Stimulated activated CD4-positive, alpha-beta T cell treated with anti-CD3 and anti-CD28 coated beads, Interleukin-4, amount 100 ng/mL, for 1 hour (primary cell): ENCODE measurements around the gene MYRFL.
"Not testable (repeated sequence)": the region's sequence is repeated elsewhere in the genome, so short reads cannot be mapped to it uniquely, and the experiment has no call there.

ENCODE experiments used
- DNase-seq: peaks from one replicate; pipeline ENCODE4 v3.0.0-alpha.2; 2020

Gene MYRFL

DNA sequence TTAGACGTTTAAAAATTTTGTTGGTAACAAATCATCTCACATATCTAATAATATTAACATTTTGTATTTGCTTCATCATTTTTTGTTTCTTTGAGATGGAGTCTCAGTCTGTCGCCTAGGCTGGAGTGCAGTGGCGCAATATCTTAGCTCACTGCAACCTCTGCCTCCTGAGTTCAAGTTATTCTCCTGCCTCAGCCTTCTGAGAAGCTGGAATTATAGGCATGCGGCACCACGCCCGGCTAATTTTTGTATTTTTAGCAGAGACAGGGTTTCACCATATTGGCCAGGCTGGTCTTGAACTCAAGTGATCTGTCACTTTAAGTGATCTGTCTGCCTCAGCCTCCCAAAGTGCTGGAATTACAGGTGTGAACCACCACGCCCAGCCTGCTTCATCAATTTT lies 169.1 kb downstream of the MYRFL start:
- DNase-seq = not testable (repeated sequence)

DNA sequence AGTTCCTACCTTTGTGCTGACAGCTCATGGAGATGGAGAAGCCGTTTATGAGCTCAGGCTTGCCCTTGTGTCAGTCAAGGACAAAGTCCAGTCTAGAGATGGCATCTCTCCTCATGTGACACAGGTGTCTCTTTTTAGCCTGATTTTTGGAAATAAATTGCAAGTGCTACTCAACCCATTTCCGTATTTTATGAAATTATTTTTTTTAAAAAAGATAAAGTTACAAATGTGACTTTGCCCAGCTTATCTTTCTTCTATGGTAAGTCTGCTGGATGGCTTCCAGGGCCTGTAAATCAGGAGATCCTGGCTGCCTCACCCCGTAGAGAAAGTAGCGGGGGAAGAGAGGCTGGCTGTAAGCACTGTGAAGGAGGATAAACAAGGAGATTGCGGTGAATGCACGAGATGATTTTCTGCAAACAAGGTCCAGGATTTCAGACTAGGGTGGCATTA lies 169.7 kb downstream of the MYRFL start:
- DNase-seq = no peak

DNA sequence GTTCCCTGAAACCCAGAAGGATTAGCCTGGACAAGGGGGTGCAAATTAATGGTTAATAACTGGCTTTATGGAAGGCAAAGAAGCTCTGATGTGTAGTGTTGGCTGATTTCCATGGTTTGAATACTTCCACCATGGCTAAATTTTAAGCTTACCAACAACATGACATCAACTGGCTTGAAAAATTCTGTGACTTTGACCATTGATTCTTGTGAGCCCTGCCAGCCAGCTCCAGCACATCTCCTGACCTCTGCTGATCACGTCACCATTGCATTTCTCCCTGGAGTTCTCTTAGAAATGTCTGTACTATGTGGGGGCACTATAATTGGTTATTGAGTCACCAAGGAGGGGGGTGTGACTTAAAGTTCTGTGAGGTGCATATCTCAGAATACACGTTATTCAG lies 171.2 kb downstream of the MYRFL start:
- no peak for DNase-seq

DNA sequence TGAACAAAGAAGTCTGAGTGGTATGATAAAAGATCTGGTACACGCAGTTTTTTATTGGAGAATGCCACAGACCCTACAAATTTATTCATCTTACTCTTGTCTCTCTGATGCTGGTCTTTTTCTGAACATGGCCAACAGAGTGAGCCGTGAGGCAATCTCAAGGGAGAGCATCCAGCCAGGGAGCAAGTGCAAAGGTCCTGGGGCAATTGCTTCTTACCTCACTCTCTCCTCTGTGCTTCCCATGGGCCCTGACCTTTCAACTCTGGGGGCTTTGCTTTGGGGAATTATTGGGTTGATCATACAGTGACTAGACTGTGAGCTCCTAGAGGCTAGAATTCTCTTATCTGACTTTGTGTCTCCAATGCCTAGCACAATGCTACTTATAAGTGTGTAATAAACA lies 171.7 kb downstream of the MYRFL start:
- DNase-seq = no peak

DNA sequence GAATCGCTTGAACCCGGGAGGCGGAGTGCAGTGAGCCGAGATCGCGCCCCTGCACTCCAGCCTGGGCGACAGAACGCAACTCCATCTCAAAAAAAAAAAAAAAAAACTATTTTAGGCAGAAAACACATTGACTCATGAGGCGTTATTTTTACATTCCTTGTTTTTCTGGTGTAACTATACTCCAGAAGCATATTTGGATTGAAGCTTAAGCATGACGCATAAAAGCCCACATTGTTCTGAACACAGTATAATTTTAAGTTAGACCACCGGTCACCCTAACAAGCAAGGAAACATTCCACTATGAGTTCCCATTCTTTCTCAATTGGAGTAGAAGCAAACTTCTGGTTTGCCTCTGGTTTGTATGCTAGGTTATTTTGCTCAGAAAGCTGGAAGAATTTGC lies 173.0 kb downstream of the MYRFL start:
- no peak for DNase-seq

DNA sequence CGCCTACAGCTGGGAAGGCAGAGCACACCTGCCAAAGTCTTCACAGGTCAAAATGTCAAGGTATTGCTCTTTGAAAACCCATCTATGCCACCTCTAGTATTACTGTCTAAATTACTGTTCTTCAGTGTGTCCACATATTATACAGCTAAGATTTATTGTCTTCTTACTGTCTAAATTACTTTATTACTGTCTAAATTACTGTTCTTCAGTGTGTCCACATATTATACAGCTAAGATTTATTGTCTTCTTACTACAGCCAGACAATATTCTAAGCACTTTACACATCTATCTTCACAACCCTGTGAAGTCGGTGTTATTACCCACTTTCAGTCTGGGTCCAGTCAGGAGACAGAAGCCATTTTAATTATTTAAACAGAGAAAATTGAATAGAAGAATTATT lies 173.9 kb downstream of the MYRFL start:
- no peak for DNase-seq

DNA sequence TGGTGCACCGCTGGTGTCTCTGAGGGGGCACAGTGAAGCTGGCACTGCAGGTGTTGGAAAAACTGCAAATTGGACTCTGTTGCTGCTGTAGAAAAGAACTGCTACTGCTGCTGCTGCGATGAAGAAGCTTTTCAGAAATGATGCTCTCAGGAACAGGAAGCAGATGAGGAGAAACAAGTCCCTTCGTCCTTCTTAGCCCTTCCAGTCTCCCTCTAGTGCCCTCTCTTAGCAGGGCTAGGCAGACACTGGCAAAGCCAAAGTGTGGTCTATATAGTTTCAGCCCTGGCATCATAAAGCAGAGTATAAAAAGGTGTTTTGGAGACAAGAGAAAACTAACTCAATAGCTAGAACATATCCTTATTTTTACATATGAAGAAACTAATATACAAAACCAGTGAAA lies 174.5 kb downstream of the MYRFL start:
- no peak for DNase-seq

DNA sequence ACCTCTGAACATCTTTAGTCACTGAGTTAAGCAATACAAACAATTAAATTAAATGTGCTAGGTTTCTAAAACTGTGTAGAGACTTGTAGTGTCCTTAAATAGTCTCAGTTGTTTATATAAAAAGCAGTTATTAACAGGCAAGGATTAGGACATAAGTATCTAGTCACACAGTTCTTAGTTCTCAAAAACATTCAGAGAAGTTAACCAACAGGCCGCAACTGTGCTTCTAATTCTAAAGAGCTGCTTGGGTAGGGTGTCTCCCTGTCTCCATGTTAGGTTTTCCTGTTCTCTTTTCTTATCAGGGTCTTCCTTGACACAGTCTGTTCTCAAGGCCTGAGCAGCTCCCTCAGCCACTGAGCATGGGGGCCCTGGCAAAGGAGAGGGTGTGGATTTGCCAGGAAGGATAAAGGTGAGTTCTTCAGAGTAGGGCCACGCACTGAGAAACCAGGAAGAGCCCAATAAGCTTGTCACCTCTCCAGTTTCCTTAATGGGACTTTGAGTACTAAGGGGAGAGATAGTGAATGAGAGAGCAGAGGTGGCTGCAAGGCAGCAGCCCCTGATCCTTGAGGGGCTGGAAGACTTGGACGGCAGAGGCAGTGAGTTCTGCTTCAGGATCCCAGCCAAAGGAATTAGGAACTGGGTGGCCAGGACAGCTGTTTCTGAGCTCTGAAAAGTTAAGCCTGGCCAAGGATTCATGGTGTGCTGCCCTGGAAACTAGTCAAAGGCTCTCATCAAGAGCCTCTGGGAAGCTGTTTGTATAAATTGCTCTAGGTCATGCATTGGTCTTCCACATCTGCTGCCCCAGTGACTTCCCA lies 177.3 kb downstream of the MYRFL start:
- no peak for DNase-seq

DNA sequence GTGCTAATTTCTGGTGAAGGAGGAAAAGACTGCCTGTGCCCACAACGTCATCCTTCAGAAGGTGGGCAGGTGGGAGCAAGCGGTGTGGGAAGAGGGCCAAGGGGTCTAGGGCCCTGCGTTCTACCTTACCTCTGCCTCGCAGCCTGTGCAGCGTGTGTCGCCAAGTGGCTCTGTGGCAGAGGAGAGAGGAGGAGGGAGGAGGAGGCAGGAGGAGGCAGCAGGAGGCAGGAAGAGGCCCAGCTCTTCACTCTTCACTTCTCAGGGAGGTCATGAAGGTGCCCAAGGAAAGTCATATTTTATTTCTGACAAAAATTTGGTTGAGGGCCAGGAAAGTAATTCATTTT lies 177.9 kb downstream of the MYRFL start:
- no peak for DNase-seq

DNA sequence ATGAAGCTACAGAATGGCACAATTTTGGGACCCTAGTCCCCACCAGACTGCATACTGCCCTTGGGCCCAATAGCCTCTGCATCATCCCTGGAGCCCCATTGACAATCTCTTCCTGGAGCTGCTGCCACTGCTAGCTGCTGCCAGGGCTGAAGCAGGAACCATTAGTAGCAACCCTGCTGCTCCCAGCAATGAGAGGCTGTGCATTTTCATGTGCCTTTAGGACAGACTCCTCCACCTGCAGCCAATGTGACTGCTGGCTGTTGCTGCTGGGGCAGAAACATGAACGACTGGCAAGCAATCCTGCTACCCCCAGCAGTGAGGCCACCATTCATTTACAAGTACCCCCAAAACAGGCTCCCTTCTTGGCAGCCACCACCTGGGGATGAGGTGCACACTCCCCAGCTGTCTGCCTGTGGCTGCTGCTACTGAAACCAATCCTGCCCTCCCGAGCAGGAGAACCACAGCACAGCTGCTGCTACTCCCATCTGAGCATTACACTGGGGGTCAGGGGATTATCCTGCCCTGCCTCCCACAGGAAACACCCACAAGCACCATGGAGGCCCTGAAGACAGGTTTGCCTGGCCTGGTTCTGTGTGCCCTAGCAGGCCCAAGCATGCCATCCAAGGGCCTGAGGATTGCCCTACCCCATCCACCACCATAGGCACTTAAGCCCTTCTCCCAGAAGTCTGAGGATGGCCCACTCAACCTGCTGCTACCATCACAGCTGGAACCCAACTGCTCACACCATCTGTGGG lies 181.0 kb downstream of the MYRFL start:
- DNase-seq = no peak

DNA sequence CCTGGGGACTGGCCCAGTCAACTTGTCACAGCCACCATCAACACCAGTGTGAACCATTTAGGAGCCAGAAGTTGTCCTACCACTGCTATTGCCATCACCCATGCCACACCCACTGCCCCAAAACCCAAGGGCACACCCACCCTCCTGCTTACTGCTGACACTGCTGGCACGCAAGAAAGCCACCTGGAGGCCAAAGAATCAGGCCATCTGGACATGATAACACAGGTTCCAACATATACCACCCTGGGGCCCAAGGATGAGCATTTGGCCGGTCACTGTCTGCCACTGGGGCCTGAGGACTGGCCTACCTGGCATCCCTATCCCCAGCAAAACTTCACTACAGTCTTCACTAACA lies 181.6 kb downstream of the MYRFL start:
- DNase-seq = no peak

DNA sequence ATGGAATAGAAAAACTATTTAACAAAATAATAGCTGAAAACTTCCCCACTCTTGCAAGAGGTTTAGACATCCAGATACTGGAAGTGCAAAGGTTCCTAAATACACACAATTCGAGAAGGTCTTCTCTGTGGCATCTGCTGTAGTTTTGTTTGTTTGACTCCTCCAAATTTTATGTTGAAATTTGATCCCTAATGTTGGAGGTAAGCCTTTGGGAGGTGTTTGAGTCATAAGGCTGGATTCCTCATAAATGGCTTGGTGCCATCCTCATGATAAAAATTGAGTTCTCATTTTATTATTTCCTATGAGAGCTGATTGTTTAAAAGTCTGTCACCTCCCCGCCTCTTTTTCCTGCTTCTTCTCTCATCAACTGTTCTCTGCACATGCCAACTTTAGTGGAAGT lies 182.7 kb downstream of the MYRFL start:
- no peak for DNase-seq
